IPS-18a (cell line): ENCODE measurements around the gene ATP9A.
"Not testable (repeated sequence)": the region's sequence is repeated elsewhere in the genome, so short reads cannot be mapped to it uniquely, and the experiment has no call there.

ENCODE experiments used
- H3K27ac ChIP-seq: one replicate; pipeline ENCODE4 v1.5.1; 2013; ENCODE audit warnings: low read length
- H3K27me3 ChIP-seq: one replicate; pipeline ENCODE4 v1.6.1; 2013; ENCODE audit warnings: mild to moderate bottlenecking, low read length; ENCODE audit not compliant: control insufficient read depth, insufficient read depth
- H3K36me3 ChIP-seq: one replicate; pipeline ENCODE4 v1.6.1; 2013; ENCODE audit warnings: low read depth, low read length; ENCODE audit not compliant: control insufficient read depth
- H3K4me1 ChIP-seq: one replicate; pipeline ENCODE4 v1.6.1; 2013; ENCODE audit warnings: low read depth, low read length; ENCODE audit not compliant: control insufficient read depth
- H3K4me3 ChIP-seq: one replicate; pipeline ENCODE4 v1.5.1; 2013; ENCODE audit warnings: low read length
- H3K9ac ChIP-seq: one replicate; pipeline ENCODE4 v1.6.1; 2013; ENCODE audit warnings: mild to moderate bottlenecking, low read length, moderate library complexity
- H3K9me3 ChIP-seq: one replicate; pipeline ENCODE4 v1.6.1; 2013; ENCODE audit warnings: low read depth, low read length; ENCODE audit not compliant: control insufficient read depth

The ATP9A gene

DNA sequence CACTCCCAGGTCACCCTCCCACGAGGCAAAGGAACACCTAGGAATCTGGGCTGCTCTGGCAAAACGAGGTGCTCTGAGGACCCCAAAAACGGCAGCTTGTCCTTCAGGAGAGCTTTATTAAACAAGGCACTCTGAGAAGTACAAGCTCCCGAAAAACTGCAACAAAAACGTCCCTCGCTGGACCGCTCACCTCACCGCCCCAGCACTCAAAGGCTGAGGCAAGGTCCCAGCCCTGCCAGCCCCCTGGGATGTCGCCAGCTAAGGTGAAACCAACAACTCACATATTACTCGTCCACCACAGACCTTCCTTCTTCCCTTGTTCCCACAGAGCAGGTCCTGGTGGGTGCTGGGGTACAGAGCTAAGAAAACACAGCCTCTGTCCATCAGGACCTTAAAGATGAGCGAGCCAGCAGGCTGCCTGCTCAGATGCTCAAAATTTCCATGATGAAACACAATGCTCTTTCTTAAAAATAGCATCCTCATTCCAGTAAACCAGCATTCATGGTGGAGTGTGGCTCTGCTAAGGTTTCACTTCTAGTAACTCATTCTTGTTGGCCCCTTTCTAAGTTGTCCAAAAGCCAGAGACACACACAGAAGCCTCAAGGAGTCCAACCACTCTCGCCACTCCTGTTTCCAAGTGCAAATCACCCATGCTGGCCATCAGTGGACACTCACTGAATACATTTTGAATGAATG lies 35.9 kb downstream of the ATP9A start:
- Histone ChIP-seq H3K9ac (no peak overlapping the region), H3K36me3 (no peaks in the 10 kb centered on the region), H3K4me3 (no peak overlapping the region), H3K27me3 (no peaks in the 10 kb centered on the region), H3K27ac (no peak overlapping the region), H3K9me3 (no peaks in the 10 kb centered on the region), H3K4me1 (no peaks in the 10 kb centered on the region)

DNA sequence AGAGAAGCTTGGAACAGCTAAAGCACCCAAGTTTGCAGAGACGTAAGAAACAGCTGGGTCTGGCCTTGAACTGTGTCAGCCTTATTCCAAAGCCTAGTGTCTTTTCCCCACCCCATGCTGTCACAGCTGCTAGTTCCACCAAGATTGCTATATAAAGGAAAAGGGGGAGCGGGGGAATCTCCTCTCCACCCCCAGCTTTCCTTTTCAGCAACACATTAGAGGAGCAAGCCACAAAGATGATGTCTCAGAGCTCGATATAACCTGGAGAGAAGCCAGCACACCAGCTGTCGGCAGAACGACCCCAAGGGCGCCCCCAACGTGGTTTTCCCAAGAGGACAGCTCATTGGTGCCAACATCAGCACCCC lies 36.5 kb downstream of the ATP9A start:
- Histone ChIP-seq H3K9ac (no peak overlapping the region), H3K36me3 (no peaks in the 10 kb centered on the region), H3K9me3 (no peaks in the 10 kb centered on the region), H3K27me3 (no peaks in the 10 kb centered on the region), H3K4me1 (no peaks in the 10 kb centered on the region), H3K4me3 (no peak overlapping the region), H3K27ac (no peak overlapping the region)

DNA sequence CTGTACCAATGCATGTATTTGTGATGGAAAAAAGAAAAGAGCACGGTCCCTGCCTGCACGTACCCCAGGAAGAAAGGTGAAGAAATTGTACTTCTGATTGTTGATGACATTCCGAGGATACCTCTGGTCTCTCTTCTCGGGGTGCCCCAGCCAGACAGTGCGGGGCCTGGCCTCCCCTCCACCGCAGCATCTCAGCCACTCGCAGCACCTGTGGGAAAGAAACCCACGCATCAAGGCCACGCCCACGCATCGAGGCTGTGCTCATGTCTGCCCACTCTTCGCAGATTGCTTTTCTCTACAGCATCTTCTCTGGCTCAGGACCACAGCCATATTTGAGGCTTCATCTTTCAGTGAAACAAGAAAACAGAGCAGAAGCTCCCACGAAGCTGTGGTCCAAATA lies 38.4 kb downstream of the ATP9A start:
- Histone ChIP-seq H3K4me3 (no peak overlapping the region), H3K9ac (no peak overlapping the region), H3K4me1 (no peaks in the 10 kb centered on the region), H3K27ac (no peak overlapping the region), H3K27me3 (no peaks in the 10 kb centered on the region), H3K9me3 (no peaks in the 10 kb centered on the region), H3K36me3 (no peaks in the 10 kb centered on the region)

DNA sequence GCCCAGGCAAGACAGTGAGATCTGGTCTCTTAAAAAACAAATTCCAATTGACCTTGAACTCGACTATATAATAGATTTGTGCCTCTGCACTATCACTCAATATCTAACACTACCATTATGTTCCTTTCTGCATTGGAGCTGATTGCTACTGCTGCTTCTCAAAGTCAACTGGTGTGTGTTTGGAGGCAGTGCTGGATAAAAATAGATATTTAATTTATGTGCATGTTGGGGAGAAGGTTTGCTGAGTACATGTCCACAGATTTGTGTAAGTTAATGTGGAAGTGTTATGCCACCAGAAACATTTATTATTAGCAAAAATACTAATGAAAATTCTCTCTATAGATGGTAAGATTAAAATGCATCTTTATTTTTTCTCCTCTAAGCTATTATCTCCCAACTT lies 39.5 kb downstream of the ATP9A start:
- no peak overlapping the region for H3K4me3 ChIP-seq
- no peaks in the 10 kb centered on the region for H3K27me3 ChIP-seq
- H3K9me3 ChIP-seq = no peaks in the 10 kb centered on the region
- no peaks in the 10 kb centered on the region for H3K4me1 ChIP-seq
- H3K27ac ChIP-seq = no peak overlapping the region
- no peak overlapping the region for H3K9ac ChIP-seq
- H3K36me3 ChIP-seq = no peaks in the 10 kb centered on the region

DNA sequence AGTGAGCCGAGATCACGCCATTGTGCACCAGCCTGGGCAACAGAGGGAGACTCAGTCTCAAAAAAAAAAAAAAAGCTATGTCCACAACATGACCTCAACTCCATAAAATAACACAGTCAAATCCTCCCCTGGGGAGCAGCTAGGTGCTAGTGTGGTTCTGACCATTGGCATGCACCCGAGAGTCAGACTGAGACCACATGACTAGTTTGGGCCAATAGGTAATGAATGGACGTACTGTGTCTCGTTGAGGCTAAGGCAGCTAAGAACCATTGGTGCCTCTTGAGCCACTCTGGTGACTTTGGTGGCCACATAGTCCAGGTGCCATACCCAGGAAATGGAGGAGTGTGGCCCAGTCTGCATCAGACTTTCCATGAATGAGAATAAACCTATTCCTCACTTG lies 40.3 kb downstream of the ATP9A start:
- Histone ChIP-seq H3K36me3 (no peaks in the 10 kb centered on the region), H3K9ac (no peak overlapping the region), H3K27ac (no peak overlapping the region), H3K9me3 (no peaks in the 10 kb centered on the region), H3K4me3 (no peak overlapping the region), H3K27me3 (no peaks in the 10 kb centered on the region), H3K4me1 (no peaks in the 10 kb centered on the region)

DNA sequence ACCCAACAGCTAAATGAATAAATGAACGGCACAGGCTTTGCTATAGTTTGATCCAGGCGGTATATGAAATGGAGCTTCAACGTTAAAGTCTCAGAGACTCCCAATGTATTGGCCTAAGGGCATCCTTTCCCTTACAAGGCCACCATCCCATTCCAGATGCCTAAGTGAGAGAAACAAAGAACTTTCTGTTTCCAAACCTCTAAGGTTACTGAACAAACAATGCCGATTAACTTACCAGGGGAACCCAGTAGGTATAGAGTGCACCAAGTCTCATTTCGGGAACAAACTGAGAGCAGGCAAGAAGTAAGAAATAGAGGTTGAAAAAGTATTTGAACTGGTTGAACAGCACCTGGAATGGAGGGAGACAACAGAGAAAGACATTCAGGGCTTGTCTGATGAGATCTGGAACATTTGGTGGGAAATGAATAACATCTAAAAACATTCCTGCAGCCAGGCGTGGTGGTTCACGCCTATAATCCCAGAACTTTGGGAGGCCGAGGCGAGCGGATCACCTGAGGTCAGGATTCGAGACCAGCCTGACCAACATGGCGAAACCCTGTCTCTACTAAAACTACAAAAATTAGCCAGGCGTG lies 42.5 kb downstream of the ATP9A start:
- Histone ChIP-seq H3K27me3 (no peaks in the 10 kb centered on the region), H3K36me3 (no peaks in the 10 kb centered on the region), H3K9me3 (no peaks in the 10 kb centered on the region), H3K4me3 (no peak overlapping the region), H3K9ac (no peak overlapping the region), H3K4me1 (no peaks in the 10 kb centered on the region), H3K27ac (no peak overlapping the region)

DNA sequence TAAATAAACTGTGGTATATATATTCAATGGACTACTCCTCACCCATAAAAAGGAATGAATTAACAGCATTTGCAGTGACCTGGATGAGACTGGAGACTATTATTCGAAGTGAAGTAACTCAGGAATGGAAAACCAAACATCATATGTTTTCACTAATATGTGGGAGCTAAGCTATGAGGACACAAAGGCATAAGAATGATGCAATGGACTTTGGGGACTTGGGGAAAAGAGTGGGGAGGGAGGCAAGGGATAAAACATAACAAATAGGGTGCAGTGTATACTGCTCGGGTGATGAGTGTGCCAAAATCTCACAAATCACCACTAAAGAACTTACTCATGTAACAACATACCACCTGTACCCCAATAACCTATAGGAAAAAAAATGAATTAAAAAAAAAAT lies 45.2 kb downstream of the ATP9A start:
- not testable (repeated sequence) for H3K27ac ChIP-seq, H3K4me1 ChIP-seq, H3K36me3 ChIP-seq, H3K4me3 ChIP-seq, H3K9me3 ChIP-seq, H3K9ac ChIP-seq, H3K27me3 ChIP-seq

DNA sequence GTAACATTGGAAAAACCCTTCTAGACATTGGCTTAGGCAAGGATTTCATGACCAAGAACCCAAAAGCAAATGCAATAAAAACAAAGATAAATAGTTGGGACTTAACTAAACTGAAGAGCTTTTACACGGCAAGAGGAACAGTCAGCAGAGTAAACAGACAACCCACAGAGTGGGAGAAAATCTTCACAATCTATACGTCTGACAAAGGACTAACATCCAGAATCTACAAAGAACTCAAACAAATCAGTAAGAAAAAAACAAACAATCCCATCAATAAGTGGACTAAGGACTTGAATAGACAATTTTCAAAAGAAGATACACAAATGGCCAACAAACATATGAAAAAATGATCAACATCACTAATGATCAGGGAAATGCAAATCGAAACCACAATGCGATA lies 45.9 kb downstream of the ATP9A start:
- H3K9me3 ChIP-seq, H3K4me1 ChIP-seq, H3K9ac ChIP-seq, H3K27me3 ChIP-seq, H3K36me3 ChIP-seq, H3K27ac ChIP-seq, H3K4me3 ChIP-seq: not testable (repeated sequence)

DNA sequence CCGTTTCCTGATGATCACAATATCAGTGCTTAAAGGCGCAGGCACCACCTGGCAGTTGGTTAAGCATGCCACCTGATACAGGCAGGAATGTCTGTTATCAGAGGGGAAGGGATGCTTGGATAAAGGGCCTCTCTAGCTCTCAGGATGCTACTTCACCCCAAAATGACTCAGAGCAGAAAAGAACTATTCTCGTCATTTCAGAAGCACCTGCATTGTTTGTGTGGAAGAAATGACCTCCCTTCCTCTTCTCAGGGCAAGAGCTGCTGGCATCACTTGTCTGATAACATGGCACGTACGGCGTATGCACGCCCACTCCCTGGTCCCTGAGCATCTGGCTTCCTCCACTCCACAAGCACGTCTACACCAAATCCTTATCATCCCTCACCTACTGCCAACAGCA lies 47.3 kb downstream of the ATP9A start:
- H3K27ac ChIP-seq = no peak overlapping the region

DNA sequence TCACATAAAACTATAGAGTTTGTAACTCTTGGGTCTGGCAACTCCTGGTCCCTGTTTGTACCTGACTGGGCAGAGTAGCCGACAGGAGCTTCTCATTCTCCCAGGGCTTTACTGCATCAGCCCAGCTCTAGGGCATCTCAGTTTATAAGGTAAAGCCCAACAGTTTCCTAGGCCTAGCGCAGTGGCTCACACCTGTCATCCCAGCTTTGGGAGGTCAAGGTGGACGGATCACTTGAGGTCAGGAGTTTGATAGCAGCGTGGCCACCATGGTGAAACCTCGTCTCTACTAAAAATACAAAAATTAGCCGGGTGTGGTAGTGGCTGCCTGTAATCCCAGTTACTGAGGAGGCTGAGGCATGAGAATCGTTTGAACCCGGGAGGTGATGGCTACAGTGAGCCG lies 47.8 kb downstream of the ATP9A start:
- Histone ChIP-seq H3K9me3 (no peaks in the 10 kb centered on the region), H3K4me1 (peaks cover 3% of the 10 kb centered on the region), H3K4me3 (no peak overlapping the region), H3K36me3 (no peaks in the 10 kb centered on the region), H3K27me3 (no peaks in the 10 kb centered on the region), H3K27ac (no peak overlapping the region), H3K9ac (no peak overlapping the region)

More for the DNA sequence above, 47.3 kb downstream of the ATP9A start:
- Histone ChIP-seq H3K4me3 (no peak overlapping the region), H3K4me1 (no peaks in the 10 kb centered on the region), H3K9ac (no peak overlapping the region), H3K36me3 (no peaks in the 10 kb centered on the region), H3K27me3 (no peaks in the 10 kb centered on the region), H3K9me3 (no peaks in the 10 kb centered on the region)

DNA sequence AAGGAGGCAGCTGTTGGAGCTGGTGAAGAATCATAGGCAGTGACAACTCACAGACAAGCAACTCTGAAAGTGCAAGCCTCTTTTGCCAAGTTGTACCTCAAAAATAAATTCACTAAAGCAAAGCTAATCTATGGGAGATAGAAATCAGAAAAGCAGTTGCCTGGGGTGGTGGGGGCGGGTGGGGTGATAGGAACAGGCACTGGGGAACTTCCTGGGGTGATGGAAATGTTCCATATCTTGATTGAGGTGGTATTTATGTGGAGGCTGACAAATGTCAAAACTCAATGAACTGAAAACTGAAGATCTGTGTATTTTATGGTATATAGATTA lies 52.4 kb downstream of the ATP9A start:
- no peak overlapping the region for H3K27ac ChIP-seq
- H3K27me3 ChIP-seq = no peaks in the 10 kb centered on the region
- H3K9me3 ChIP-seq = no peaks in the 10 kb centered on the region
- no peak overlapping the region for H3K9ac ChIP-seq
- H3K4me3 ChIP-seq = no peak overlapping the region
- H3K36me3 ChIP-seq = no peaks in the 10 kb centered on the region
- H3K4me1 ChIP-seq = peaks cover 17% of the 10 kb centered on the region

DNA sequence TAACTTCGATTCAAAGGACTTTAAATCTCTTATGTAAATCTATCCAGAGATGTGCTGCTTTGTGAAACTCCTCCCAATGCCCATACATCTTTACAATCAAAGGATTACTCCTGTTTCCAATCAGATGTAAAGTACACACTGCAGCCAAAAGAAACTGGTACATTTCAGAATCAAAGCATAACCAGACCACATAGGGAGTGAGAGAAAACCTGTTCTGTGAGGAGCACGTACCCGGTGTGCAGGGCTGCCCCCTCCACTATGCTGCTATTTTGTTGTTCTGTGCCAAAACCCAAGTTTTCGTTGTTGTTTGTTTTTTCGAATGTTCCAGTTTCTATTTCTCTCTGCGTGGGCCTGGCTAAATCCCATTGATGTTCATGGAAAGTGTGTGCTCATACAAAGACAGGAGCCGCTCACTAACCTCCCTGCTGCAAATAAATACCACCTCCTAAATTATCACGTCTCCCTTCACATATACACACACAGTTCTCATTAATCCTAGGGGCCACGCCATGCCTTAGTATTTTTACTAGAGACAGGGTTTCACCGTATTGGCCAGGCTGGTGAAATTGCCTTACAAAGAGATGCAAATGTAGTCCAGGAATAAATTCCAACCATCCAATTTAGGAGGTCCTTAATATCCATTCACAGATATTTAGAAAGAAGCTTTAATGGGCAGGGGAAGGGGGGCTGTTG lies 52.9 kb downstream of the ATP9A start:
- Histone ChIP-seq H3K27ac (no peak overlapping the region), H3K27me3 (no peaks in the 10 kb centered on the region), H3K4me3 (no peak overlapping the region), H3K36me3 (no peaks in the 10 kb centered on the region), H3K9ac (no peak overlapping the region), H3K4me1 (peaks cover 18% of the 10 kb centered on the region), H3K9me3 (no peaks in the 10 kb centered on the region)
